ENCODE results near the gene SDCCAG8.

SDCCAG8 gene

DNA sequence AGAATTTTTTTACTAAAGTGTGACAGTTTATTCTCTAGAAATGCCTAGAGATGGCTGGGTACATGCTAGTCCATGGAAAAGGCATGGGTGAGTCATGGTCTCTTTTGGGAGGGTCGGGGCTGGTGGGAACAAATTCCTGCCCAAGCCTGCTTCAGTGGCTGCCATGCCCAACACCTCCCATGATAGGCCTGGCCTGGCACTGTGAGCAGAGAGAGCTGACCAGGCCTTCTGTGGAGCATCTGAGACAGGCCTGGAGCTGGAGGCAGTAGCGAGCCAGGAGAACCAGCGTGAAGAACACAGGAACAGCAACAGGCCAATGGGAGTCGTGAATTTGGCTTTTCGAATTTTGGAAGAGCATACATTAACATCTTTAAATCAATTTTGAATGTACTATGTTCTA lies 209.2 kb downstream of the SDCCAG8 start:
- DNase-seq, result no peak

DNA sequence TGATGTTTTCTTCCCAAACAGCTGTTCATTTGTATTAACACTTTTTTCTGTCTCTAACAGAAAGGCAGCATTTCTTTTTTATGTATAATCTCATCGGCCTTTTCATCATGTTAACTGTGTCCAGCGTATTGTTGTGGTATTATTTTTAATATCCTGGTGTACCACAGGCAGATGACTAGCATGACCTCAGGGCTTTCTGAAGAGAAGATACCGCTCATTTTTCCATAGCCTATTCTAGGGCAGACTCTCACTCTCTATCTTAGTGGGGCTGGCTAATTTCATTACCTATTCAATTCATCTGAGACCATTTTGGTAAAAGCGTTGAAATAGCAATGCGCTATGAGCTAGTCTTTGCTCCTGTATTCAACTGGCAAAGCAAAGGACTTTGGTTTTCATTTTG lies 209.9 kb downstream of the SDCCAG8 start:
- no peak for DNase-seq

DNA sequence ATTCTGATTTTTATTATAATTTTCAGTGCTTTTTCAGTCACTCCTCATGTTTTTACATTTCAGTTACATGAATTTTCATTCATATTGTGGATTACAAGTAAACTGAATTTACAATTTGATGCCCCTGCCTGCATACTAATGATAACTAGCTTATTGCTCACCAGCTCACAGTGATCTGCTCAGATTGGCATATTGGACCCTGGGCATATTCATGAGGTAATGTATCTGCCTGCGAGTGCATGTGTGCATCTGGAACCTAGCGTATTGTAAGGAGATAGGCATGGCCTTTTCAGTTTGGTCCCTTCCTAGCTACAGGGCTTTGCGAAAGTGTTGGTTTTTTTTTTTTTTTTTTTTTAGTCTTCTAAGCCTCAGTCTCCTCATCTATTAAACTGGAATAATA lies 213.7 kb downstream of the SDCCAG8 start:
- no peak for DNase-seq

DNA sequence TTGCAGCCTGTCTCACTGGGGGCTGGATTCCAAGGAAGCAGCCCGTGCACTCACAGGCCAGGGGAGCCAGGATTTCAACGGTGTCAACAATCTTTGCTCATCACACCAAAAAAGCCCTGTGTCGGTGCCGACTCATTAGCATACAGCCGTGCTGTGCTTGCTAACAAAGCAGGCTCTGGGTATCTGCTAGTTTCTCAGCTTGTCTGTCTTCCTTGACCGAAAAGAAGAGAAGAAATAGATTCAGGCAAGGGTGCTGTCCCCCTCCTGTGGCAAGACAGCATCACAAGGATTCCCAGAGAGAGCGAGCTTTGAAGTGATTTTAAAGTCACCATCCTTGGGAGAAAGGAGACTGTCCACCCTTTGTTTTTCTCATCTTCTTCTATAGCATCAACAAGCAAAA lies 214.7 kb downstream of the SDCCAG8 start:
- no peak for DNase-seq

DNA sequence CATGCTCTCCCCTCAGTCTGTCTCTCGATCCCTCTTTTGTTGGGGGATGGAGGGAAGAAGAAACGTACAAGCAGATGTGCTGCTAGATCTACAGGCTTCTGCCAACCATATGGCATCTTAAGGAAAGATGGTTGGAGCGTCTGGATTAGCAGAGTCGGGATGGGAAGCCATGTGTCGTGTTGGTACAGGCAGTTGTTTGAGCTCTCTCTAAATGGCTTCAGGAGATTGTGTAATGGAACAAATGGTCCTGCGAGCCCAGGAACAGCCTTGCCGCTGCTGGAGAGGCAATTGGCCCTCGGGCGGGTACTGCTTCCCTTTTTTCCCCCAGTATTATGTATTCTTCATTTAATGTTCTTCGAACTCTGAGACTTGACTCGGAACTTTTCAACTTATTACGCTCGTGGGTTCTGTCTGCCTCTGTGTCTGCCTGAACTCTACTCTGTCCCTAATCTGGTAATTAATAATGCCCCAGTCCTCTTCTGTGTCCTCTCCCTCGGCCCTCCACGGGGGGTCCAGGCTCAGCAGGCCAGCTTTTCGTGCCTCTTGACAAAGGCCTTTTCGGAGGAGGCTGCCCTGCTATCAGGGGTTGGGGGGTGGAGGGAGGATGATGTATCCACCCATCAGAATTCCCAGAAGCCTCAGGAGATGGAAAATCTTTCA lies 215.3 kb downstream of the SDCCAG8 start:
- no peak for DNase-seq

DNA sequence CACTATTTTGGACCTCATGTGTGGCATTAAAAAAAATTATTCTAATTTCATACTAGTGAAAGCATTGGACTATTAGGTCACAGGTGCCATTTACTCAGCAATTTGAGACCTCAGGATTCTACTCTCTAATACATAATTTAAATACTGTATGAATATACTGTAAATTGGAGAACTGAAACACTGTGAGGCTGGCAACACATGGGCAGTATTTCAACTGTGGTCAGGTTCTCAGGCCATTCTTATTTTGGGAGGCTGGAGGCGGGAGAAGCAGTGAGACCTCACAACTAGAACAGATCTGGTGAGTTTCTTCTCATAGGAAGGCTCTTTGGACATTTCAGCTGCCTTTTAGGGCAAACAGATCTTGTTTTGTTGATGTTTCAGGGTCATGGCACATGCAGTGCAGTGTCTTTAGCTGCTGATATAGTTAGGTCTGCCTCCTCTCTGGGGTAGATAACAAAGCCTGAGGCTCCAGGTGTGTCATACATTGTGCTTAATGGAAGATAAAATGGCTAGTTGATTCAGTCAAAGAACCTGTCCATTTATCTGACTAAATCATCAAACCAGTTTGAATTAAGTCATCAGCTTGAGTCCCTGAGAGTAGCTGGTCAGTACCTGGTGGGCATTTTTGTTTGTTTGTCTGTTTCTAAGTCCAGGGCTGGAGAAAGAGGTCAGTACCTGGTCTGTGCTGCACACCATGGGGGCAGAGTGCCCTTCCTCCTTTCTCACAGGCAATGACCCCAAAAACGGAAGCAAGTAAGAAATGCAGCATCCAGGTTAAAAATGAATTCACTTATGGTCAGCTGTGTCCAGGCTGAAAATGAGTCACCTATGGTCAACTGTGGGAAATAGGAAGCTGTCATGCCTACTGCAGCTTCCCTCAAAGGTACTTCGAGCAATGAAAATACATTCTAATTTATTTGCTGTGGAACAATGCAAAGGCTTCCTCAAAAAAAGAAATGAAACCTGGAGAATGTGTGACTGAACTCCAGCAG lies 216.2 kb downstream of the SDCCAG8 start:
- DNase-seq, result no peak

DNA sequence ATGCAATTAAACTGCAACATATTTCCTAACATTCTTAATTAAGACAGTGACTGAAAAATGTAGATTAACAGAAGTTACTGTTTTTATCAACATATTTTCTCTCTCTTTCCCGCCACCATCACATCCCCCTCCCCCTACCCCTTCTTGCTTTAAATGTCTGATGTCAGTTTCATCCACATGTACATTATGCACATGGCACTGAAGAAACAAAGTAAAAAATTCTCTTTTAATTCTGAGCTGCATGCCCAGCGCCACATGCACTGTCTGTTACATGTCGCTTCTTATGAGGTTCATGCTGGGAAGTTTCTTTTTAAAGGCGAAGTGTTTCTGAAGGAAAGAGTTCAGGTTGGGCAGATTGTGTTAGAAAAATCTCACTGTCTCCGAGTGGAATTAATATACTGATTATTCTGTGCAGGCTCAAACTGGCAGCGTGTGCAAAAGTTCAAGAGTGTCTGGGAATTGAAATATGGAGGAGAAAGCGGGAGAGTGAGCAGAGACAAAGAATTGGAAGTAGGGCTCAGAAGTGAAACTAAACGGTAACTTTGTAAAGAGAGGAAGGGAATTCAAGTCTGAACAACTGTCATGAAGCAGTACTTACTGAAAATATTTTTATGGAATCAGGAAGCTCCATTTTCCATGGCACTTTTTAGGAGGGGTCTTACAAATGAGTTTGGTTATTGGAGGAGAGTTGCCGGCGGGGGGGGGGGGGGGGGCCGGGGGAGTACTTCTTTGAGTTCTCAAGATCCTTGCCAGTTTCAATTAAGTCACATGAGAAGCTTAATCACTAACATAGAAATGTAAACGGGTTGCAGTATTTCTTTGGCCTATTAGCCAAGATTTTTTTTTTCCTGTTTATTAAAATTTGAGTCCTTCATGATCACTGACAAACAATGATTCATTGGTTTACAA lies 217.6 kb downstream of the SDCCAG8 start:
- no peak for DNase-seq

DNA sequence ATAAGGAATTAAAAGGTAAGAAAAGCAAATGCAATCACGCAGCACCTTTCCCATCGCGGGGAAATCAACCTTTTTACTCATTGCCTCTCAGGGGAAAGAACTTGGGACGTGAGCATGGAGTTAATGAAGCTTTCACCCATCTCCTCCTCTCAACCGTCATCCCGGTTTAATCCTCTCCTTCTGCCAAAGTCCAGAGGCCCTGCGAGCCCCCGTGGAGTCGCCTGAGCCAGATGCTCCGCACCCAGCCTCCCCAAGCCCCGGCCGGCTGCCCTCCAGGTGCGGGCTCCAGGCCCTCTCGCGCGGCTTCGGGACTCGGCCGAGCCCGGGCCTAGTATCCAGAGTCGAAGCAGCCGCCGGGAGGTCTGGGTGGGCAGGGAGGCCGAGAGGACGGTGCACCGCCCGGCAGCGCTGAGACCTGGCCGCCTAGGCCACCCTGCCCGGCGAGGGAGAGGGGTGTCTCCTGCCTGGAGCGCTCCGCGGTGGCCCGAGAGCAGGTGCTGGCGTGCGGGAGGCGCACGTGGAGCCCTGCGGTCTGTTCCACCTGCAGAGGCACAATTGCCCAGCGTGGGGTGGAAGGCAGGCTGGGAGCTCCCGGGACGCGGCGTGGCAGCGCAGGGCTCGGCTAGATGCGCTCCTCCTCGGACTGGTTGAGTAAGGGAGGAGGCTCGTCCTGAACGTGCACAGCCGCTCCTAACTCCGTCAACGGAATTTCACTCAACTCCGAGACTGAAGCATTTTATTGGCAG lies 218.5 kb downstream of the SDCCAG8 start:
- no peak for DNase-seq

DNA sequence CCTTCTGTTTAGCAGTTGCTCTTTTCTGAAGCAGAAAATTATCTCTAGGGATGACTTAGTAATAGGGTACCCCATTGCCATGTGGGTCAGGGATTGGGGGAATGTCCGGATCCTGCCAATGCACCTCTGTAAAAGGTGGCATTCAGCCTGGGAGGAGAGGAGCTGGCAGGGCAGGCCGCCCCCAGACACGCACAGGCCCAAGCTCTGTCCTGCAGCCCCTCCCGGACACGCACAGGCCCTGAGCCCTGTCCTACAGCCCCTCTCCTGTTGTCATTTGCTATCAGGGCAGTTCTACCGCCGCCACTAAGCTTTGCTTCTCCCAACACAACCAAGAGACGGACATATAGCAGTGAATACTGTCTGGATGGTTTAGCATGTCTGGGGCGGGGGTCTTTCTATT lies 219.1 kb downstream of the SDCCAG8 start:
- no peak for DNase-seq

DNA sequence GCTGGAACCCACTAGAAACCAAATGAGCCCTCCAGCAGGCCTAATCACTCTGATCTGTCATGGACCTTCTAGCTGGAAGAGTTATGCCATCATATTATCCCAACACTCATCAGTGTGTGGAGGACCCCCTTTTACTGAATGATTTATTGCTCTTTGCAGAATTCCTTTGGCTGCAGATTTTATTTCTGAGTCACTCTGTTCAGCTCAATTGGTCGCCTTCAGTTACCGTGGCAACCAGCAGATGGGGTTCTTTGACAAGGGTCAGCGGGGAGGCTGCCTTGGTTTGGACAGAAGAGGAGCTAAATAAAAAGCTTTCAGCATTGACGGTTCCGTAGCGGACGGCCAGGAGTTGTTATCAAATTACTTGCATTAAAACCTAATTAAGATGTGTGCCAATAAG lies 220.1 kb downstream of the SDCCAG8 start:
- DNase-seq, result no peak

DNA sequence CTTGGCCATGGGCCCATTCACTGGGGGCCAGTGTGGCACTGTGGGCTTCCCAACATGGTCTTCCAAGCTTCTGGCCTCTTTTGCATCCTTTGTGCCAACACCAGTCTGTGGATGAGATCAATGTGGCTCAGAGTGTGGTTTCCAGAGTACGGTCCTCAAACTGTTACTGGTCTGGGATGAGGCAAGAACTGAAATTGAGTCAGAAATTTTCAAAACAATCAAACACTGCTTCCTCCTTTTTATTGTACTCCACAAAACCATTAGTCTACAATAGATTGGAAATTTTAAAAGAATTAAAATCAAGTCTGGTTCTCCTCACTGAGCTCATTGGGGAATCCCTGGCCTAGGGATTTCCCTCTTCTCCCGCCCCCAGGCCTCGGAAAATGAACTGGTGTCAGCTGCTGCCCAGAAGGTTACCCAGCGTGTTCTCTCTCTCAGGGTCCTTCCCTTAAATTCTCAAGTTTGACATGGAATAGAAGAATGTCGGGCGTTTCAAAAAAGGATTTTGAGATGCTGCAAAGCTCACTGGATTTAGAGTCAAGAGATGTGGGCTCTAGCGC lies 222.0 kb downstream of the SDCCAG8 start:
- no peak for DNase-seq

DNA sequence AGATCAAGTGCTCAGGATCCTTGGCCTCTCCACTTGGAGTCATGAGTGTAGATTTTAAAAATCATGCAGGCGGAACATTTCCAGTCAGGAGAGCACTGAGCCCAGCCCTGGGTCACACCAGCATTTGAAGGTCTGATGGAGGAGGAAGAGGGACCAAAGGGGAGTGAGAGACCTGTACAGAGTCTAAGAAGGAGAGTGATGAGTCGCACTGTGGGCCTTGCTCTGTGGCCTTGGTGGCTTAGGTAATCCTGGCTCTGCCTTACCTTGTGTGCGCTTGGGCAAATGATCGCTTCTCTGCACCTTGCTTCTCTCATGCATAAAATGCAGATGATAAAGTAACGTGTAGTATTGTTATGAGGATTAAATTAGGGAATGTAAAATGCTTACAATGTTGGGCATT lies 225.3 kb downstream of the SDCCAG8 start:
- no peak for DNase-seq

DNA sequence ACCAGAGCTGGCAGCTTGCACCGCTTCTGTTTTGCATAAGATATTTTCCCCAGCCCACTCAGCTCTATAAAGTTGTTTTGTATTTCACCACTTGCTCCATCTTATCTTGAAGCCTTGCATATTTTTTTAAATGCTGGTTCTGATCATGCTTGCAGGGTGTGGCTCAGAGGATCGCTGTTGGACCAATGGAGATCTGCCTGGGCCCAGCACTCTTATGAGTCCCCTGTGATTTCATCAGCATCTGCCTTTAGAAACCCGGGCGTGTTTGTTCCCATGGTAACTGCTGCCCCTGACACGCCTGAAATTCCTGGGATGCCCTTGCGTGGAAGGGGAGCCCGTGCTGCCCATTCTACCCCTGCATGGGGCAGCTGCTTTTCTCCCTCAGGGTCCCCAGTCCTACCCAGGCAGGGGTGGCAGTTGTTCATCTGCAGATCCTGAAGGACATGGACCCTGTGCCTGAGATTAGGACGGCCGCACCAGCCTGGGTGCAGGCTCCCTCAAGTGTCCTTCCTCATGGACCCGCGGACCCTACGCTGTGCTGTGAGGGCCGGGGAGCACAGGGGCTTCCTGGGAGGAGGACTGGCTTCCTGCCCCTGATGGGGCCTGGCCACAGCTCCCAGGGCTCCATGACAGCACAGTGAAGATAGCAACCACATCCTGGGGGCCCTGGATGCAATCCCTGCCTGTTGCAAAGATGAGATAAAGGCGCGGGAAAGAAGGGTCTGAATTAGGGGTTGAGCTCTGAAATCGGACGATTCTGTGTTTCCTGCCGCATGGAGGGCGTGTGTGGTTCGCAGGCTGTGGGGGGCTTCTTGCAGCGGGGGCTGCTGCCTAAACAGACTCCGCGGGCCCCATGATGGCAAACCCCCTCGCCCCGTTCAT lies 226.5 kb downstream of the SDCCAG8 start:
- no peak for DNase-seq

DNA sequence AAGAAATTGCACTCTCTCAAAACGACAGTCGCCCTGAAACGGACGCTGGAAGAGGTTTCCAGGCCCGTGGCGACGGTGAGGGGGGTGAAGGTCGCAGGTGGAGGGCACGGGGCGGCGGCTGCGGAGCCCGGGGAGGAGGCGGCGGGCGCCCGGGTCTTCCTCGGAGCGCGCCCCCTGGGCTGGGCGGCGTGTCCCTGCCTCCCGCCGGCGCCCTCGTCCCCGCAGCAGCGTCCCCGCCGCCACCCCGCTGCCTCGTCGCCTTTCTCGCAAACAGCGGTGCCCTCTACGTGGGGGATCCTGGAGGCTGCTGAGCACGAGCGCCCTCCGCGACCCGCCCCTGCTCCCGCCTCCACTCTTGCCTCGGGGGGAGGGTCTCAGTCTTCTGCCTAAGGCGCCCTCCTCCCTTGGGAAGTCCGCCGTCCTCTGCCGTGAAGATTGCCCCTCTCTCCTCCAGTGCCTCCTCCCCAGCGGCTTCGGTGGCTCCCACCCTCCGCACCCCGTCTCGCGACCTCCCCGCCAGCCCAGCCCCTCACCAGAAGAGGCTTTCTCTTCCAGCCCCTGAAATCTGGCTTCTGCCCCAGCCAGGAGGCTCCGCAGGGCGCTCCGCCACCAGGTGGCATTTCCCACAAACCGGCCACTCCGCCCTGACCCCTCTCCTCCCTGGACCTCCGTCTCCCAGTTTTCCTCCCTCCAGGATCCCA lies 227.4 kb downstream of the SDCCAG8 start:
- DNase-seq, result no peak

DNA sequence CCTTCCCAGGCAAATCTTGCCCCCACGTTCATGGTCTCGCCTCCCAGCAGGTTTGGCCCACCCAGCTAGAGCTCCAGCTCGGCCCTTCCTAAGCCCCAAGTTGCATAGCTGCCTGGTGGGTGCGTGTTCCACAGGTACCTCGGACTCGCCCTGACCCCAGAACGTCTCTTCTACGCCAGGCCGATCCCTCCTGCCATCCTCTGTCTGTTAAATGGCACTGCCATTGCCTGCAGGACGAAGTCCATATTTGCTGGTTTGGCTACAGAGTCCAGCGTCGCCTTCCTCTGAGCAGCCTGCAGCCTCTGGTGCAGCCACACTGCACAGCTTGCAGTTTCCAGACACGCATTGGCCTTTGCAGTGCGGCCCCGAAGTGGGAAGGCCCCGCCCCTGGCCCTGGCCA lies 228.1 kb downstream of the SDCCAG8 start:
- no peak for DNase-seq

DNA sequence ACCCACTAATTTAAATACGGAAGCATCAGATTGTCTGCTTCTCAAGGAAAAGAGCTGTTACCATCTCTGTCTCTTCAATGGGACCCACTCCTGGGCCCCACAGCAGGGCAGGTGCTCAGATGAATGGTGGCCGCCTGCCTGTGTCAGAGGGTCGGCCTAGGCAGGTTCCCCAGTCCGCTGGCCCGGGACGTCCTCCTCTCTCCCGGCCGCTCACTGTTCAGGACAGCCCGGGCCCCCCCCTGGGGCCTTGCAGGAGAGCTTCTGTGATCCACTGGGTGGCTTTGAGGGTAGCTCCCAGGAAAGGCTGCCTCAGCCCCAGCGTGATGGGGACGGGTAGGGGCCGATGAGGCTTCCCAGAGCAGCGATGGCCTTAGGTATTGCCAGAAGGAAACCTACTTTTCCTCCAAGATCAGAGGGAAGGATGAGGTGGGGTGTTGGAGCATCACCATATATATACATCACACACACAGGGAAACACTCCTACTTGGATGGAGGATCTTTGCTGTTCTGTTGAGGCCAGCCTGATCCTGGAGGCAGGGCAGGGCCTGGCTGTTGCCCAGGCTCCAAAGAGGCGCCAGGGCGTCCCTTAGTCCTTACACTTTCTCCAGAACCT lies 231.3 kb downstream of the SDCCAG8 start:
- no peak for DNase-seq

DNA sequence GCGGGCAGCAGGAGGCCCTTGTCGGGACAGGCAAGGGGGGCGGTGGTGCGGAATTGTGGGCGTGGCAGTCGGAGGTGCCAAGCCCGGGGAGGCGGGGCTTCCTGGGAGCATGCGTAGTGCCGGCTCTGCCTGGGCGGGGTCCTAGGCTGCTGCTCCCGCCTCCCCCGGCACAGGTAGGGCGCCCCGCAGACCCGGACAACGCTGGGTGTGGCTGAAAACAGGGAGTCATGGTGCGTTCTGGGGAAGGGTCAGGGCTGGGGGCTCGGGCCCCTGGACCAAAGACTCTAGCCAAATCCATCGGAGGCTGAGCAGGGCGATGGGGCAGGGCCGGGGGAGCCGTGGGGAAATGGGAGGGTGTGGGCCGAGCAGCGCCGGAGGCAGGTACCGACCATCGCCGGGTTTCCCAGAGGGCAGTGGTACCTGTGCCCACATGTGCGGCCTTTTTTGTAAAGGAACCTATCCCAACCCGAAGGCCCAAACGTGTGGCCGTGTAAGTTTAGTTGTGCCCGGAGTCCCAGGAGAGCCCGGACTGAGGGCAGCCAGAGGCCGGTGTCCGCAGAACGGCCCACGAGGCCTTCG lies 231.9 kb downstream of the SDCCAG8 start:
- no peak for DNase-seq

DNA sequence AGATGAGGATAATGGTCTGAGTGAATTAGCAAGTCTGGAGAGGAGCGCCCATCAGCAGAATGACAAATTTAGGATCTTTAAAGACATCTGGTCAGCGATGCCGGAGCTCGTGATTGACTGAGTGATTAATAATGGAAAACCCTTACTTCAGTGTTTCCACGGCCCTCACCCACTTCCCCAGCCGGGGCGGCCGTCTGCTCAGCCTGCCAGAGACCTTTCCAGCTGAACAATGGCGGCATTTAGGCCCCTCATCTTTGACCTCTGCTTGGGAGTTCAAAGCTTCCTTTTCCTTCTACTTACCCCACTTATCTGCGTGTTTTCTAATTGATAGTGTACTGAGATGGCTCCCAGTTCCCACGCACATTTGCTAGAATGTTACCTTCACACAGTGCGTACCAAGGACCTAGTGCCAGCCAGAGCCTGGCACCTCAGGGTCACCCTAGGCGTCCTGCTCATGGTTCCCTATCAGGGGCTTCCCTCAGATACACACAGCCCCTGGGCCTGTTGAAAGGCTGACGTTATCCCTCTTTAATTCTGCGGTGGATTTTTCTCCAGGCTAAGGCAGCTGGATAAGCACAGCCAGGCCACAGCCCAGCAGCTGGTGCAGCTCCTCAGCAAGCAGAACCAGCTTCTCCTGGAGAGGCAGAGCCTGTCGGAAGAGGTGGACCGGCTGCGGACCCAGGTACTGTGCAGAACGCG lies 232.8 kb downstream of the SDCCAG8 start:
- no peak for DNase-seq

DNA sequence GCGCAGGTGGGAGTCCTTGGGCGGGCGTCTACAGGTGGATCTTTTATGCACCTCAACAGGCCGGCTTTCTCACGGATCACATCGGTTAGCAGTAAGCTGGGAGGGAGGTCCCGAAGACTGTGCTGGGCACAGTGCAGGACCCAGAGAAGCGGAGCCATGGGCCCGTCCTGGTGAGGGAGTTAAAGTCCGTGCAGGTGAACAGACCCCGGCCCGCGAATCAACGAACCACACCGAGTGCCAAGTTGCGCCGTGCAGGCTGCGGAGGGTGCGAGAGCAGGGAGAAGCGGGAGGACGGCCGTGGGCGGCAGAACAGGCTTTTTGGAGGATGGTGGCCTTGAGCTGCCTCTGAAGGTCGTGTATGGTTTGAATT lies 233.3 kb downstream of the SDCCAG8 start:
- no peak for DNase-seq
